HG03439 (cell line): Measurements from ENCODE around the gene DENND5A.
"Not testable (repeated sequence)": the region's sequence is repeated elsewhere in the genome, so short reads cannot be mapped to it uniquely, and the experiment has no call there.

Source experiments
- ATAC-seq: cut with Tn5 transposase; IDR thresholded peaks from one replicate; pipeline ENCODE4 v1.9.1; 2021; ENCODE audit warnings: mild to moderate bottlenecking, moderate library complexity; ENCODE audit not compliant: unreplicated experiment

Gene DENND5A

GRCh38 chr11:9219115-9219514 is 46.0 kb downstream of the DENND5A start:
- no peak for ATAC-seq

- no peak for ATAC-seq
Observed at GRCh38 chr11:9214765-9215164, 50.4 kb downstream of the DENND5A start.

GRCh38 chr11:9211322-9211721 is 53.8 kb downstream of the DENND5A start:
- ATAC-seq, result no peak

GRCh38 chr11:9210922-9211320 is 54.2 kb downstream of the DENND5A start:
- no peak for ATAC-seq

GRCh38 chr11:9210224-9210921 is 54.8 kb downstream of the DENND5A start:
- no peak for ATAC-seq

- not testable (repeated sequence) for ATAC-seq
Observed at GRCh38 chr11:9209604-9210003, 55.5 kb downstream of the DENND5A start.

- no peak for ATAC-seq
Observed at GRCh38 chr11:9208726-9209501, 56.2 kb downstream of the DENND5A start.

- no peak for ATAC-seq
Observed at GRCh38 chr11:9207229-9207628, 57.9 kb downstream of the DENND5A start.

GRCh38 chr11:9206496-9206895 is 58.7 kb downstream of the DENND5A start:
- ATAC-seq, result no peak

GRCh38 chr11:9203691-9204311 is 61.3 kb downstream of the DENND5A start:
- ATAC-seq, result no peak

- no peak for ATAC-seq
Observed at GRCh38 chr11:9201372-9202162, 63.6 kb downstream of the DENND5A start.

- ATAC-seq, result no peak
Observed at GRCh38 chr11:9200471-9200870, 64.7 kb downstream of the DENND5A start.

GRCh38 chr11:9193316-9193715 is 71.8 kb downstream of the DENND5A start:
- no peak for ATAC-seq

- ATAC-seq, result no peak
Observed at GRCh38 chr11:9192561-9192960, 72.6 kb downstream of the DENND5A start.

- ATAC-seq, result not testable (repeated sequence)
Observed at GRCh38 chr11:9190326-9191016, 74.7 kb downstream of the DENND5A start.

GRCh38 chr11:9188860-9189259 is 76.3 kb downstream of the DENND5A start:
- ATAC-seq, result not testable (repeated sequence)

GRCh38 chr11:9187616-9188015 is 77.5 kb downstream of the DENND5A start:
- no peak for ATAC-seq

- no peak for ATAC-seq
Observed at GRCh38 chr11:9184516-9184915, 80.6 kb downstream of the DENND5A start.

- no peak for ATAC-seq
Observed at GRCh38 chr11:9182180-9182871, 82.8 kb downstream of the DENND5A start.

GRCh38 chr11:9180784-9181183 is 84.4 kb downstream of the DENND5A start:
- no peak for ATAC-seq
